IPS DF 4.7 (cell line): ENCODE data around the gene GLIPR2.

Source experiments
- DNase-seq: peaks from one replicate; pipeline ENCODE4 v3.0.0-alpha.2; 2013; ENCODE audit warnings: low spot score; ENCODE audit errors: extremely low read depth

Gene GLIPR2

DNA sequence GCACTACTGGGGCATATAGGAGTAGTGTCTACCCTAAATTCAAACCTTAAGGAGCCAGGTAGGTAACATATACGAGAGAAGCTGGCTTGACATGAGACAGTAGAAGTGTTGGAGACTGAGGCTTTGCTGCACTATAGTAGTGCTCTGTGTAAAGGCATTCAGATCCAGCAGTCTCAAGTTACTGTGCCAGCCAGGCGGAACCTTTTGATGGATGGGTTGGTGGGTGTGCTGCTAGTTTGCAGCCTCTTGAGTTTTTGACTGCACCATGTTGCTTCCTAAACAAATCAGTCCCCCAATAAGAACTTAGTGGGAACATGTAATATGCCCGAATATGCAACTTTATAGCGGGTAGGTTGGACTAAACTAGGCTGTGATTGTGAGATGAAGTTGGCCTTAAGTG, 55.7 kb downstream of the GLIPR2 start:
- DNase-seq: no peak

DNA sequence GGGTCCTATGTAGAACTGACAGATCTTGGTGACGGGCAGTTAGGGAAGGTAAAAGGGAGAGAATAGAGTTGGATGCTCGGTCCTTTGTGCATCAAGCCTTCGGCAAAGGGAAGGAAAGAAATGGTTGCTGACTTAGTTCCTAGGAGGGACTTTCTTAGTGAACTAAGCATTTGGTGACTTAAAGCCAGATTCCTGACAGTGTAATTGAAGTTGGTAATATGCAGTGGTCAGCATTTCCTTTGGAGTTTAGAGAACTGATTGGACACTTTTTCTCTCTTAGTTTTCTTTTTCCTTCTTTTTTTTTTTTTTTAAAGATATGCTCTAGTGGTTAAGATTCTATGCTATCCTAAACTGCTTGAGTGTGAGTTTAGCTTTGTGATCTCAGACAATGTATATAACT, 56.5 kb downstream of the GLIPR2 start:
- DNase-seq: no peak

DNA sequence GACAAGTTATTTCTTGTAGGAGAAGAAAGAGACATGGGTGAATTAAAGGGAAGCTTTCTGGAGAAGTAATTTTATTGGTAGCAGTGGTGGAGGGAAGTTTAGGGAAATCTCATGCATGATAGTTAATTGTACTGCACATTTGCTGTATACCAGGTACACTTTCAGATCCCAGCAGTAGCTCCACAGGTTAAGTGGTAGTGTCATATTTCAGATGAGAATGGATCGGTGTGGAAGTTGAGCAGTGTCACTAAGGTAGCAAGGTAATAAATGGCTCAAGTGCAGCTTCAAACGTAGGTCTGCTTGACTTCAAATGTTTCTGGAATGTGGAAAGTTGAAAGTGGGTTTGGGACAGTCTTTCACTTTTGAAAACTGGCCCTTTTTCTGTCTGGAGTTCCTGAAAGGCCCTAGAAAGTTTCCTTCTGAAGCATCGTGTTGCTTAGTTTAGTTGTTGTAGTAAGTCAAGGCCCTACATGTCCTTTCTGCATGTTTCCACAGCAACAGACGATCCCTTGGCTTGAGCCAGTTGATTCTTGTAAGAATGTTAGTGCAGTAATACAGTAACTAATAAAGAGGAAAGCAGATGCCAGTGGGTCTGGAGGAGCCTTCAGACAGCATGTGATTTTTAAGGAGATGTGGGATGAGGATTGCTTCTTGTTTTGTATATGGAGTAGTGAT, 57.9 kb downstream of the GLIPR2 start:
- no peak for DNase-seq

DNA sequence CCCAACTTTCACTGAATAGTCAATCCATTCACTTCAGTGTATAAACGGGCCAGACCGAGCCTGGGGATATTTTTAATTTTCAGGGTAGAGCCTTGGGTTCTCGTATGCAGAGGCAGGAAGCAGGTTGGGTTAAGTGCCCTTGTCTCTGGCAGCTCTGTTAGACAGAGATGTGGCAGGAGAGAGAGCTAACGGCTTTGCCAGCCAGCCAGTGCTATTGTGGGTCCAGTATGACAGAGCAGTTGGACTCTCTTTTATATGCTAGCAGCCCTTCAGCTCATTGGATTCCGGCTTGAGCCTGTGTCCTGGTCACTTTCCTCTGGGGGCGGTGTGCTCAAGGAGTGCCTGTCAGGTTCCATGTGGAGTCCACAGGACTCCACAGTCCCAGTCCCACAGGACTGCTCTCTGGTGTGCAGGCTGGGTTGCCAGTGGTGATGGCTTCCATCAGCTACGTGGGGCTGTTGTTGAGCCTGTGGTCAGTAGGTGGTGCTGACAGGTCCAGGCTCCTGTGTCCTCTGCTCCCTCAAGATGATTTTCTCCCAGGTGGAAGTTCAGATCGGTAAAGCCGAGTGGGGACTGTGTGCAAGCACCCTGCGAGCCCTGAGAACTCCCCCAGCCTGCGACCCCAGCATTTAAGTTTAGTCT, 68.5 kb downstream of the GLIPR2 start:
- no peak for DNase-seq

DNA sequence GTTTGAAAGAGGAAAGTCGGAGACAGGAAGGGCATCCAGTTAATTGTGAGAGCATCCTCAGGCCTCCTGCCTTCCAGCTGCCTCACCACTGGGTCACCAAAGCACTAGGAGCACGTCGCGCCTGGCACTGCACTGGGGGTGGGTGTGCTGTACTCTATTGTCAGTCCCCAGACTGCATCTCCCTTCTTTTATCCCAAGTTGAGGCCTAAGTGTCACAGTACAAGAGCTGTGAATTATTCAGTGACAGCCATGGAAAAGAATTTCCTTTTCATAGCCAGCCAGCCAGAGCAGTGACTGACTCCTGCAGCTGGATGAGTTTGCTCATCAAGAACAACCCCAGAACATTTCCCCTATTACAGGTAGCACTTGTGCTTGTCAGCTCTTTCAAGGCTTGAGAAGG, 70.5 kb downstream of the GLIPR2 start:
- DNase-seq: no peak

DNA sequence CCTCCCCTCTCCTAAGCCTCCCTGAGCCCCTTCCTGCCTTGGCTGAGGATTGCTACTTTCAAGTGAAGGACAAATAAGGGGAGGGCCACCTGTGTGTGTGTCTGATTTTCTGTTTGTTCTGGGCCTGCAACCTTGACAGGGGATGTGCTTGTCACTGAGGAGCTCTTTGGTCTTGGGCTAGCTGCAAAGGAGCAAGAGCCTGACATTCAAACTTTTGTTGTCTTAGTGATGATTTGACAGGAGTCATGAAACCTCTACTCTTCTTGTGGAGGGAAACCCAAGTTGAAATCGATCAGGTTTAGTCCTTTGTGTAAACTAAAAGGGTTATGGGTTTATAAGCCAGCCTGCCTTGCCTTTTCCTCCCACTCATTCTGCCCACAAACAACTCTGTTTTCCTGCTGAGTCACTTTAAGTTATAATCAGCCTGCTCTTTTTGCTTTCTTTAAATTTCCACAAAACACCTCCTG, 71.0 kb downstream of the GLIPR2 start:
- no peak for DNase-seq

DNA sequence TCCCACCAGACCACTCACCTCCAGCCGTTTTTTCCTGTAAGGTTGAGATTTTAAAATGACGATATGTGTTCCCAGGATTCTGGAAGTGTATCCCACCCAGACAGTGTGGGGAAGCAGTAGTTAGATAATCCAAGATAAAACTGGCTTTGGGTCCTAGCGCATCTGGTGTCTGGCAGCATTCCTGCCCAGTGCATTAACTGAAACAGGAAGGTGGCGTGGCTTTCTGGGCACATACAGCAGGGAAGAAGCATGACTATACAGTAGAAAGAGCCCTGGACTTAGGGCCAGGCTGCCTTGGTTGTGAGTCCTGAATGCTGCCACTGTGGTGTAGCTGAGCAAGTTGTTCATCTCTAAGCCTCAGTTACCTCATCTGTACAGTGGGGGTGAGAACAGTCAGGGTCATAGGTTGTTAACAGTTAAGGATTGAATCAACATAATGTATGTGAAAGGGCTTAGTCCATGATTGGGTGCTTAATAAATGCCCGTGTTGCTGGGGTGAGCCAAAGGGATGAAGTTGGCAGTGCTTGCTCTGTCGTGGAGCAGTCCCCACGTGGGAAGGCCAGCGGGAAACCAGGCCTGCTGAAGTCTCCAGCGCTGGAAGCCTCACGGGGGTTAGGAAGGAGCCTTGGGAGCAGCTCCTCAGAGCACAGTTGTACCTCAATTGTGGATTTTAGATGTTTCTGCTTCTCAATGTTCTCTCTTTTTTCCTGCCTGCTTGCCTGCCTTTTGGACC, 72.2 kb downstream of the GLIPR2 start:
- no peak for DNase-seq

DNA sequence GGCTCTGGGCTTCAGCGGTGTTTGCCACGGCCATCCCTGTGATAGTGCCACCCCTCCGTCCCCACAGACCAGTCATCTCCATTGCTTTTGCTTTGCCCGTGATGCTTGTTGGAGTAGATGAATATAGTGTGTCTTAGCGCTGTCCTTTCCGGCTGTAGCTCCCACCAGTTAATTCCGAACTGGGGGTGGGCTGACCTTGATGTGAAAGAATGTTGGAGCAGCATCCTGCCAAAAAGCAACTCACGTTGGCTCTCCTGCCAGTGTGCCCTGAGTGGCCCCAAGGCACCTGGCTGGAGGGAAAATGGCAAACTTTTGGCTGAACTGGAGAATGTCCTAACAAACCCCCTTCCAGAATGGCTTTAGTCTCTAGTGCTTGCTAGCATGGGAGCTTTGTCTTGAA, 74.2 kb downstream of the GLIPR2 start:
- no peak for DNase-seq

DNA sequence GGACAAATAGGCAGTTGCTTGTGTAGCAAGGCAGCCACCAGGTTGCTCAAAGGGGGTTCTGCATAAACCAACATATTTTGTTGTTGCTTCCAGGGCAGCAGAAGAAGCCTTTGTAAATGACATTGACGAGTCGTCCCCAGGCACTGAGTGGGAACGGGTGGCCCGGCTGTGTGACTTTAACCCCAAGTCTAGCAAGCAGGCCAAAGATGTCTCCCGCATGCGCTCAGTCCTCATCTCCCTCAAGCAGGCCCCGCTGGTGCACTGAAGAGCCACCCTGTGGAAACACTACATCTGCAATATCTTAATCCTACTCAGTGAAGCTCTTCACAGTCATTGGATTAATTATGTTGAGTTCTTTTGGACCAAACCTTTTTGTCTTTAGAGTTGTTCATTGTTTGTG, 75.0 kb downstream of the GLIPR2 start:
- no peak for DNase-seq

DNA sequence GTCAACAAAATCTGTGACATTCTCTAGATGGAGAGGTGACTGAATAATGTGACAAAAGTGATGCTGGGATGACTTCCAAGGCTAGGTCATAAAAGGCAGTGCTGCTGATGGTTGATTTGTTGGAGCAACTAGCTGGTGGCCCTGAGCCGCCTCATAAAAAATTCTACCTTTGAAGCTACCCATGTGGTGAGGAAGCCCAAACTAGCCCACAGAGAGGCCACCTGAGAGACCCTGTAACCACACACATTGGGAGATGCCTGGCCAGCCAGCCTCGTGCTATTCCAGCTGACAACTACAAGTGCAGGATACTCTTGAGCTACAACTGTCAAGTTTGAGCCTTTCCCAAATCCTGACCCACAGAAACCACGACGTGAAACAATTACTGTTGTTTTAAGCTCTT, 76.9 kb downstream of the GLIPR2 start:
- no peak for DNase-seq
